ENCODE data around the gene MTCP1.

MTCP1 gene

DNA sequence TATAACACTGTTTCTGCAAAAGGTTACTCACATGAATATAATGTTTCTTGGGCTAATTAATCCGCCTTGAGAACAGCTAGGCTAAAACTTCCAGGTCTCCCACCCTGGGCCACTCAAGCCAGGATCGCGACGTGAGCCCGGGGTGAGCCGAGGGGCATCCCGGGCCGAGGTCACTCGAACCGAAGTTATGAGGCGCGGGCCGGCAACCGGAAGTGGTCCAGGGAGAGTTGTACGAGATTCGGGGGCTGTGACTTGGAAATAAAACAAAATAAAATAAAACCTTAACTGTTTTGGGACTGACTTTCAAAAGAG, 317 bp downstream of the MTCP1 start:
- peak overlapping the region; percentile 57 for H3K9ac ChIP-seq (ENCODE audit: low read length)
- no peak overlapping the region for H3K27ac ChIP-seq (ENCODE audit: low read length)
- no peaks in the 10 kb centered on the region for H3K4me1 ChIP-seq (ENCODE audit: control insufficient read depth, low read depth, low read length)
- H3K4me3 ChIP-seq (ENCODE audit: low read length), result peak overlapping the region; percentile 76
- peaks cover 14% of the 10 kb centered on the region for H3K9me3 ChIP-seq (ENCODE audit: control insufficient read depth, low read depth, low read length)
- H3K36me3 ChIP-seq (ENCODE audit: control insufficient read depth, low read depth, low read length), result peaks cover 7% of the 10 kb centered on the region
- H3K27me3 ChIP-seq (ENCODE audit: control insufficient read depth, insufficient read depth, low read length), result no peaks in the 10 kb centered on the region

- no peaks in the 10 kb centered on the region for H3K4me1 ChIP-seq (ENCODE audit: control insufficient read depth, low read depth, low read length)
- H3K27me3 ChIP-seq (ENCODE audit: control insufficient read depth, insufficient read depth, low read length), result no peaks in the 10 kb centered on the region
- no peak overlapping the region for H3K27ac ChIP-seq (ENCODE audit: low read length)
- H3K9me3 ChIP-seq (ENCODE audit: control insufficient read depth, low read depth, low read length), result peaks cover 10% of the 10 kb centered on the region
- H3K9ac ChIP-seq (ENCODE audit: low read length), result peak overlapping the region; percentile 57
- peak overlapping the region; percentile 76 for H3K4me3 ChIP-seq (ENCODE audit: low read length)
- H3K36me3 ChIP-seq (ENCODE audit: control insufficient read depth, low read depth, low read length), result peaks cover 4% of the 10 kb centered on the region
Measured at GRCh38 chrX:155070038-155070437, 898 bp downstream of the MTCP1 start.

DNA sequence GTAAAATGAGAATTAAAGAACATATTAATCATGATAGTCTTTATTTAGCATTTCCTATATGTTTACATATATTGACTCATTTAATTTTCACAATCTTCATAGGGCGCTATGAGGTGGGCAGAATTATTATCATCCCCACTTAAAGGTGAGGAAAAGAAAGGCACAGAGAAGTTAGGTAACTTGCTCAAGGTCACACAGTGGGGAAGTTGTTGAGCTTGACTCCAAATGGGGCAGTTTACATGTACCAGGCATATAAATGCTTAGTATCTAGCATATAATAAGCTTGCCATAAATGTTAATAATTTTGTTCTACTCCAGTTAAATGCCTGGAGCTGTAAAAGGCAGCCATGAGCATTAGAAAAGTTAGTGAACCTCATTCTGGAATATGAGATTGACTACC, 1.5 kb downstream of the MTCP1 start:
- no peak overlapping the region for H3K9ac ChIP-seq (ENCODE audit: low read length)
- H3K4me3 ChIP-seq (ENCODE audit: low read length), result peak overlapping the region; percentile 76
- peaks cover 14% of the 10 kb centered on the region for H3K9me3 ChIP-seq (ENCODE audit: control insufficient read depth, low read depth, low read length)
- no peaks in the 10 kb centered on the region for H3K27me3 ChIP-seq (ENCODE audit: control insufficient read depth, insufficient read depth, low read length)
- H3K27ac ChIP-seq (ENCODE audit: low read length), result no peak overlapping the region
- peaks cover 4% of the 10 kb centered on the region for H3K36me3 ChIP-seq (ENCODE audit: control insufficient read depth, low read depth, low read length)
- H3K4me1 ChIP-seq (ENCODE audit: control insufficient read depth, low read depth, low read length), result no peaks in the 10 kb centered on the region

- no peak overlapping the region for H3K9ac ChIP-seq (ENCODE audit: low read length)
Measured at GRCh38 chrX:155068165-155068564, 2.8 kb downstream of the MTCP1 start.

GRCh38 chrX:155065035-155065734, 5.8 kb downstream of the MTCP1 start:
- Histone ChIP-seq H3K27me3 (ENCODE audit: control insufficient read depth, insufficient read depth, low read length) (no peaks in the 10 kb centered on the region), H3K4me3 (ENCODE audit: low read length) (no peak overlapping the region), H3K36me3 (ENCODE audit: control insufficient read depth, low read depth, low read length) (no peaks in the 10 kb centered on the region), H3K27ac (ENCODE audit: low read length) (no peak overlapping the region), H3K9me3 (ENCODE audit: control insufficient read depth, low read depth, low read length) (peaks cover 14% of the 10 kb centered on the region), H3K4me1 (ENCODE audit: control insufficient read depth, low read depth, low read length) (no peaks in the 10 kb centered on the region), H3K9ac (ENCODE audit: low read length) (no peak overlapping the region)

More at GRCh38 chrX:155068165-155068564, 2.8 kb downstream of the MTCP1 start:
- H3K27ac ChIP-seq (ENCODE audit: low read length), result no peak overlapping the region
- no peaks in the 10 kb centered on the region for H3K27me3 ChIP-seq (ENCODE audit: control insufficient read depth, insufficient read depth, low read length)
- no peaks in the 10 kb centered on the region for H3K36me3 ChIP-seq (ENCODE audit: control insufficient read depth, low read depth, low read length)
- peaks cover 14% of the 10 kb centered on the region for H3K9me3 ChIP-seq (ENCODE audit: control insufficient read depth, low read depth, low read length)
- no peak overlapping the region for H3K4me3 ChIP-seq (ENCODE audit: low read length)
- no peaks in the 10 kb centered on the region for H3K4me1 ChIP-seq (ENCODE audit: control insufficient read depth, low read depth, low read length)

DNA sequence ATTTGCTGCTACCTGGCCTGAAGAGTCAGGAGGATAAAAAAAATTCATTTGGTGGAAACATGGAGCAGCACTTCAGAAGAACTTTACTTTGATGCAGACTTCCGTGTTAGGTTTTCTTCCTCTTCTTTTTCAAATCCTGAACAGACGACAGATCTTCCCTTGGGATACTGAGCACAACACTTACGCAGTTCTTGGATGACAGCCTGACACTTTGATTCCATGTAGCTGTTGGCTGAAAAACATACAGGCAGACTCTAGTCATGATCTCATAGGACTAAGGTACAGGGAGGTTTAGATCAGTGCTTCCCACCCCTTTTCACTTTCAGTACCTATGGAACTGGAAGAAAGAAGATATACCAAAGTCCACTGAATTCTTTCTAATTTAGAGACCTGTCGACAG, 9.2 kb downstream of the MTCP1 start:
- no peaks in the 10 kb centered on the region for H3K27me3 ChIP-seq (ENCODE audit: control insufficient read depth, insufficient read depth, low read length)
- peaks cover 23% of the 10 kb centered on the region for H3K9me3 ChIP-seq (ENCODE audit: control insufficient read depth, low read depth, low read length)
- H3K27ac ChIP-seq (ENCODE audit: low read length), result no peak overlapping the region
- no peak overlapping the region for H3K4me3 ChIP-seq (ENCODE audit: low read length)
- H3K9ac ChIP-seq (ENCODE audit: low read length), result no peak overlapping the region
- no peaks in the 10 kb centered on the region for H3K4me1 ChIP-seq (ENCODE audit: control insufficient read depth, low read depth, low read length)
- peaks cover 3% of the 10 kb centered on the region for H3K36me3 ChIP-seq (ENCODE audit: control insufficient read depth, low read depth, low read length)

DNA sequence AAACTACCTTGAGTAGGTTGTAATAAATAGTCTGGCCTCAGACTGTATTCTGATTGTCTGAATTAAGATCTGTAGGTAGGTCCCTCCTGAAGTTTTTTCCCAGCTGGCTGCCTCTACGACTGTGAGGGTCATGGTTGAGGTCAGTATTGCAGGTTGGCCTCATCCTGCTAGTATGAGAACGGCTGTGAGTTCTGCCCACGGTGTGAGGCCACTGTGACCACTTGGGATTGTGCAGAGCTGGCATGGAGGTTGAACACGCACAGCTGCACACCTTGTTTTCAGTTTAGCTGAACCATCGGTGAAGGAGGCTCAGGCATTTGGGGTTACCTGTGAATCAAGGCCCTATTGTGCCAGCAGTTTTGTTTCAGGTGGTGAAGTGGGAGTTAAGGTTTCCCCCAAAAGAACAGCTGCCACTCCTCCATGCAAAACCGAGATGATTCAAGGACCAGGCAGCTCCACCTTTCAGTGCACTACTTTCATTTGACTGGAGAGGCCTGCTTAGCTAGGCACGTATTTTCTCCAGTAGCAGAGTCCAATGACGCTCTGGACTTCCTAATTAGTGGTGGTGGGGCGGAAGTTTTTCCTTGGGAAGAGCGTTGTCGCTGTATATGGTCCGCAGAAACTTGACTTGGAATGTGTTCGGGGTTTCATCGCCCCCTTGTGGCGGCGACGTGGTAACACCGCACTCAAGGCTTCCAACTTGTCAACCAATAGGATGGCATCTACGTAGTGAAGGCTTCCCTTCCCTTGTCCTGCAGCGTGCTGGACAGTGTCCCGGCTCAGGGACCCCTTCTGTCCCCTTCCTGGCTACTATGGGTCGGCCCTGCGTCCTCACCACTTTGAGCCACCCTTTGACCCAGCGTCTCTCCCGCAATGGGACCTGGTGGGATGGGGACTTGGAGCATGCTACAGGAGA, 13.8 kb downstream of the MTCP1 start:
- Histone ChIP-seq H3K9ac (ENCODE audit: low read length) (no peak overlapping the region), H3K4me3 (ENCODE audit: low read length) (peak overlapping the region; percentile 33), H3K36me3 (ENCODE audit: control insufficient read depth, low read depth, low read length) (peaks cover 6% of the 10 kb centered on the region), H3K4me1 (ENCODE audit: control insufficient read depth, low read depth, low read length) (no peaks in the 10 kb centered on the region), H3K9me3 (ENCODE audit: control insufficient read depth, low read depth, low read length) (peaks cover 20% of the 10 kb centered on the region), H3K27me3 (ENCODE audit: control insufficient read depth, insufficient read depth, low read length) (no peaks in the 10 kb centered on the region), H3K27ac (ENCODE audit: low read length) (no peak overlapping the region)

DNA sequence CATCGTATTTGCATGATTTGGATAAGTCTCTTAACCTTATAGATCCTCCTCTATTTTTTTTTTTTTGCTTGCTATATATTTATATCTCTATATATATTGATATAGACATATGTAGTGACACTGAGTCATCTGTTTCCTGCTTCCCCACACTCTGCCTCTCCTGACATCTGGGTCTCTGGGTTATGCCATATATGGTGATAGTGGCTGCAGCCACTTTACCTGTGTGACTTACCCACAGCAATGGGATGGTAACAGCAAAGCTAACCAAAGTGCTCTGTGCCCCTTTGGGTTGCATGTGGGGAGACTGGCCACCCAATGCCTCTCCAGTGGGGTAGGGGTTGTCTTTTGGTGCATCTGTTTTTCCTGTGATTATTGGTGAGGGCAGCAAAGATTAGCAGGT, 14.5 kb downstream of the MTCP1 start:
- H3K4me3 ChIP-seq (ENCODE audit: low read length), result no peak overlapping the region
- no peak overlapping the region for H3K27ac ChIP-seq (ENCODE audit: low read length)
- H3K27me3 ChIP-seq (ENCODE audit: control insufficient read depth, insufficient read depth, low read length), result no peaks in the 10 kb centered on the region
- H3K36me3 ChIP-seq (ENCODE audit: control insufficient read depth, low read depth, low read length), result peaks cover 6% of the 10 kb centered on the region
- H3K4me1 ChIP-seq (ENCODE audit: control insufficient read depth, low read depth, low read length), result no peaks in the 10 kb centered on the region
- H3K9me3 ChIP-seq (ENCODE audit: control insufficient read depth, low read depth, low read length), result peaks cover 25% of the 10 kb centered on the region
- no peak overlapping the region for H3K9ac ChIP-seq (ENCODE audit: low read length)

GRCh38 chrX:155055494-155055893, 15.4 kb downstream of the MTCP1 start:
- no peaks in the 10 kb centered on the region for H3K27me3 ChIP-seq (ENCODE audit: control insufficient read depth, insufficient read depth, low read length)
- peaks cover 25% of the 10 kb centered on the region for H3K9me3 ChIP-seq (ENCODE audit: control insufficient read depth, low read depth, low read length)
- peaks cover 6% of the 10 kb centered on the region for H3K36me3 ChIP-seq (ENCODE audit: control insufficient read depth, low read depth, low read length)
- no peak overlapping the region for H3K4me3 ChIP-seq (ENCODE audit: low read length)
- H3K9ac ChIP-seq (ENCODE audit: low read length), result no peak overlapping the region
- no peaks in the 10 kb centered on the region for H3K4me1 ChIP-seq (ENCODE audit: control insufficient read depth, low read depth, low read length)
- no peak overlapping the region for H3K27ac ChIP-seq (ENCODE audit: low read length)

DNA sequence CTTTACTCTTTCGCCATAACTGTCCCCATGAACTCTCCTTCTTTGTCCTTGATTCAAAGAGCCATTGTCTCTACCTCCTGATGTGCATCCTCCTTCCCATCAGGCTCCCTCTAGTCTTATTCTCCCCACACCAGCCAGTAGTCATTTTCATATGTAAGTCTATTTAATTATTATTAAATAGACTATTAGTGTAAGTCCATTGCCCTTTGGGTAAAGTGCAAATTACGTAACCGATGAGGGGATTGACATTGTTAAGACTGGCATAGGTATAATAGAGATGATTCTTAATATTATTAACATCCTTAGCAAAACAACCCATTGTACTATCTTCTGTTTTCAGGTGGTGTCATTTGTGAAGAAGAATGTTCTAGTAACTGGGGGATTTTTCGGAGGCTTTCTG, 16.7 kb downstream of the MTCP1 start:
- Histone ChIP-seq H3K4me1 (ENCODE audit: control insufficient read depth, low read depth, low read length) (no peaks in the 10 kb centered on the region), H3K4me3 (ENCODE audit: low read length) (no peak overlapping the region), H3K27ac (ENCODE audit: low read length) (no peak overlapping the region), H3K9ac (ENCODE audit: low read length) (no peak overlapping the region), H3K9me3 (ENCODE audit: control insufficient read depth, low read depth, low read length) (peaks cover 25% of the 10 kb centered on the region), H3K27me3 (ENCODE audit: control insufficient read depth, insufficient read depth, low read length) (no peaks in the 10 kb centered on the region), H3K36me3 (ENCODE audit: control insufficient read depth, low read depth, low read length) (peaks cover 3% of the 10 kb centered on the region)

DNA sequence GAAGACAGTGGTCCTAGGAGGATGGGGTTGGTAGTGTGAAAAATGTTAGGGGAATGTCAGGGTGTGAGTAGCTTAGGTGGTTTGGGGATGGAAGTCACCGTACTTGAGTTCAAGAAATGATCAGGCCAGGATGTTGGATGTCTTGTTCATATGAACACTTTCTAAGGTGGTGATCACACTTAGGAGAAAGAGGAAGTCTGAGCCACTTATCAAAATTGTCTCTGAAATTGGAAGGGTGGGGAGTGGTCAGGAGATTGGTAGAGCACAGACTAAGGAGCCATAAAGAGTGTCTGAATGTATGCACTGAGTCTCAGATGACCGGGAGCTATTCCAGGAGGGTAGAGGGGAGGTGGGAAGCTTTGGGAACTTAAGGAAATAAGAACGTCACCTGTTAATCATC, 17.3 kb downstream of the MTCP1 start:
- H3K36me3 ChIP-seq (ENCODE audit: control insufficient read depth, low read depth, low read length), result peaks cover 3% of the 10 kb centered on the region
- H3K27ac ChIP-seq (ENCODE audit: low read length), result no peak overlapping the region
- H3K27me3 ChIP-seq (ENCODE audit: control insufficient read depth, insufficient read depth, low read length), result no peaks in the 10 kb centered on the region
- H3K4me1 ChIP-seq (ENCODE audit: control insufficient read depth, low read depth, low read length), result no peaks in the 10 kb centered on the region
- H3K9ac ChIP-seq (ENCODE audit: low read length), result no peak overlapping the region
- peaks cover 29% of the 10 kb centered on the region for H3K9me3 ChIP-seq (ENCODE audit: control insufficient read depth, low read depth, low read length)
- H3K4me3 ChIP-seq (ENCODE audit: low read length), result no peak overlapping the region

Data from iPS-18a (cell line).